Astrocyte (in vitro differentiated cells and primary cell): Measurements from ENCODE around the gene CALHM1. TPM values are rescaled to one million over a fixed set of nuclear protein-coding genes. Genes with fewer than 3 reads are reported as not detected.

Experiments
- DNase-seq: peaks from one replicate; pipeline ENCODE4 v3.0.0-alpha.2; 2010; ENCODE audit warnings: low read depth
- FAIRE-seq: peaks from 2 replicates; lab custom pipeline; 2011; peaks lifted over from hg19 to GRCh38; lab: Jason Lieb, UNC
- H2AFZ ChIP-seq: 2 replicates; pipeline ENCODE4 v1.6.0; 2012; ENCODE audit warnings: low read depth, low read length, inconsistent platforms
- H3K27ac ChIP-seq: 2 replicates; pipeline ENCODE4 v1.5.1; 2011; ENCODE audit warnings: low read depth, low read length, inconsistent platforms
- H3K27me3 ChIP-seq: 2 replicates; pipeline ENCODE4 v1.6.0; 2011; ENCODE audit warnings: low read length, inconsistent platforms; ENCODE audit not compliant: insufficient read depth
- H3K36me3 ChIP-seq: 2 replicates; pipeline ENCODE4 v1.5.1; 2011; ENCODE audit warnings: low read length, inconsistent platforms; ENCODE audit not compliant: insufficient read depth
- H3K4me1 ChIP-seq: 2 replicates; pipeline ENCODE4 v1.5.1; 2011; ENCODE audit warnings: low read length, inconsistent platforms; ENCODE audit not compliant: insufficient read depth
- H3K4me2 ChIP-seq: 2 replicates; pipeline ENCODE4 v1.6.0; 2012; ENCODE audit warnings: low read length, inconsistent platforms
- H3K4me3 ChIP-seq: 2 replicates; pipeline ENCODE4 v1.5.1; 2011; ENCODE audit warnings: low read depth, mild to moderate bottlenecking, low read length, inconsistent platforms; ENCODE audit not compliant: insufficient read depth
- H3K79me2 ChIP-seq: 2 replicates; pipeline ENCODE4 v1.6.0; 2012; ENCODE audit warnings: mild to moderate bottlenecking, low read length, inconsistent platforms; ENCODE audit not compliant: insufficient read depth
- H3K9ac ChIP-seq: 2 replicates; pipeline ENCODE4 v1.6.0; 2012; ENCODE audit warnings: mild to moderate bottlenecking, low read length, inconsistent platforms
- H3K9me3 ChIP-seq: 2 replicates; pipeline ENCODE4 v1.5.1; 2012; ENCODE audit warnings: low read depth, mild to moderate bottlenecking, low read length, inconsistent platforms; ENCODE audit not compliant: insufficient read depth
- H4K20me1 ChIP-seq: 2 replicates; pipeline ENCODE4 v1.6.0; 2012; ENCODE audit warnings: low read length, inconsistent platforms; ENCODE audit not compliant: insufficient read depth
- H3K27ac Mint-ChIP-seq: one replicate; pipeline ENCODE4 v1.8.0; 2021; ENCODE audit warnings: mild to moderate bottlenecking, mixed read lengths; ENCODE audit not compliant: unreplicated experiment
- H3K27me3 Mint-ChIP-seq: one replicate; pipeline ENCODE4 v1.8.0; 2021; ENCODE audit warnings: low read depth, mixed read lengths; ENCODE audit not compliant: unreplicated experiment
- H3K36me3 Mint-ChIP-seq: one replicate; pipeline ENCODE4 v1.8.0; 2021; ENCODE audit warnings: low read depth, mixed read lengths; ENCODE audit not compliant: unreplicated experiment
- H3K4me1 Mint-ChIP-seq: one replicate; pipeline ENCODE4 v1.8.0; 2021; ENCODE audit warnings: low read depth, mixed read lengths; ENCODE audit not compliant: unreplicated experiment
- H3K4me3 Mint-ChIP-seq: one replicate; pipeline ENCODE4 v1.8.0; 2021; ENCODE audit warnings: mild to moderate bottlenecking, moderate library complexity, mixed read lengths; ENCODE audit not compliant: unreplicated experiment
- H3K9me3 Mint-ChIP-seq: one replicate; pipeline ENCODE4 v1.8.0; 2021; ENCODE audit warnings: mild to moderate bottlenecking, mixed read lengths; ENCODE audit not compliant: unreplicated experiment
- EZH2 ChIP-seq: IDR thresholded peaks from 2 replicates; pipeline ENCODE4 v1.6.1; 2012; ENCODE audit warnings: mild to moderate bottlenecking, low read length, inconsistent platforms; ENCODE audit not compliant: insufficient read depth
- total RNA-seq: library from RNA; stranded (reverse); gene quantifications from 2 replicates; pipeline ENCODE4 v1.2.1, GENCODE V29; 2021
- TF ChIP-seq, protein P1 (sequence below): IDR thresholded peaks from 2 replicates; pipeline ENCODE4 v1.5.1; 2011; ENCODE audit warnings: low read depth, mild to moderate bottlenecking, inconsistent platforms, low read length, moderate library complexity; ENCODE audit not compliant: insufficient read depth

CALHM1 gene
- total RNA-seq, 1 donor from 2014 or later, result not detected

DNA sequence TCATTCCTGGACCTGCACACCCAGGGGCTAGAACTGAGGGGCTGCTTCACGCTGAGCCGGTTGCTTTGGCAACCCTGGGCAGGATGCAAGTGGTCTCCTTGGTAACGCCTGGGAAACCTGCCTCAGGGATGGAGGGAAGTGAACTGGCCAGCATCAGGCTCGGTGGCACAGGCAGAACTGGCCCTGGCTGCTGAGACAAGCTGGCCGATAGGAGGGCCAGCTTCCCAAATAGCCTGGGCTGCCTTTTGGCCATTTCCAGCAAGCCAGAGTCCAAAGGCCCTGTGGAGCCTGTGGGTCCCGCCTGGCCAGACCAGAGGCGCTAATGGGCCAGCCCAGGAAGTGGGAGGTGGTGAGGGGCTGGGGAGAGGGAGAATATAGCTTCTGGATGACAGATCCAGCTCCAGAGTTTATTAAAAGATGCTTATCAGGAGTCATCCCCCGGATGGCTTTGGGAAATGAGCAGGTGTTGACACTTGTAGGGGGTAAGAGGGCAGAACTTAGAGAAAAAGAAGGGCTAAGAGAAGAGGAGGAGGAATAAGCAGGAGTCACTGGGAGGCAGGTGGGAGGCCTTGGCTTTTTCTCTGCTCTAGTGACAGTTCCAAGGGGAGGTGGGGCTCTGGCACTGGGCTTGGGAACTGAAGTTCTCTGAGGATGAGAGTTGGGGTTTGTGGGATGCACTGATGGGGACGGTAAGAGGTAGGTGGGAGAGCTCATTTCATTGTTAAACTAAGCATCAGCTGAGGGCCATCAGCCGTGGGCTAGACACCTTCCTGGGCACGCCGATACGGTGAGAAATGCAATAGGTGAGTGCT is 44.4 kb upstream of the CALHM1 start:
- Mint-ChIP-seq H3K27ac (peak overlapping the region; percentile 53), H3K9me3 (peaks cover 5% of the 10 kb centered on the region), H3K27me3 (peaks cover 39% of the 10 kb centered on the region), H3K4me1 (peaks cover 31% of the 10 kb centered on the region), H3K4me3 (no peak overlapping the region), H3K36me3 (peaks cover 1% of the 10 kb centered on the region)
- no peaks in the 10 kb centered on the region for H3K9me3 ChIP-seq
- no peak overlapping the region for H3K4me3 ChIP-seq
- TF ChIP-seq EZH2, result peak; percentile 30
- TF ChIP-seq, protein P1, sequence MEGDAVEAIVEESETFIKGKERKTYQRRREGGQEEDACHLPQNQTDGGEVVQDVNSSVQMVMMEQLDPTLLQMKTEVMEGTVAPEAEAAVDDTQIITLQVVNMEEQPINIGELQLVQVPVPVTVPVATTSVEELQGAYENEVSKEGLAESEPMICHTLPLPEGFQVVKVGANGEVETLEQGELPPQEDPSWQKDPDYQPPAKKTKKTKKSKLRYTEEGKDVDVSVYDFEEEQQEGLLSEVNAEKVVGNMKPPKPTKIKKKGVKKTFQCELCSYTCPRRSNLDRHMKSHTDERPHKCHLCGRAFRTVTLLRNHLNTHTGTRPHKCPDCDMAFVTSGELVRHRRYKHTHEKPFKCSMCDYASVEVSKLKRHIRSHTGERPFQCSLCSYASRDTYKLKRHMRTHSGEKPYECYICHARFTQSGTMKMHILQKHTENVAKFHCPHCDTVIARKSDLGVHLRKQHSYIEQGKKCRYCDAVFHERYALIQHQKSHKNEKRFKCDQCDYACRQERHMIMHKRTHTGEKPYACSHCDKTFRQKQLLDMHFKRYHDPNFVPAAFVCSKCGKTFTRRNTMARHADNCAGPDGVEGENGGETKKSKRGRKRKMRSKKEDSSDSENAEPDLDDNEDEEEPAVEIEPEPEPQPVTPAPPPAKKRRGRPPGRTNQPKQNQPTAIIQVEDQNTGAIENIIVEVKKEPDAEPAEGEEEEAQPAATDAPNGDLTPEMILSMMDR, result no peak
- no peaks in the 10 kb centered on the region for H3K79me2 ChIP-seq
- H4K20me1 ChIP-seq, result peaks cover 68% of the 10 kb centered on the region
- no peak overlapping the region for H2AFZ ChIP-seq
- DNase-seq, result no peak
- no peak for FAIRE-seq
- no peak overlapping the region for H3K27ac ChIP-seq
- peaks cover 76% of the 10 kb centered on the region for H3K27me3 ChIP-seq
- no peak overlapping the region for H3K9ac ChIP-seq
- peaks cover 5% of the 10 kb centered on the region for H3K4me1 ChIP-seq
- no peaks in the 10 kb centered on the region for H3K36me3 ChIP-seq
- H3K4me2 ChIP-seq, result no peak overlapping the region

- no peaks in the 10 kb centered on the region for H3K9me3 ChIP-seq
- H4K20me1 ChIP-seq, result peaks cover 55% of the 10 kb centered on the region
- H3K4me3 ChIP-seq, result no peak overlapping the region
- H3K9me3 Mint-ChIP-seq, result peaks cover 3% of the 10 kb centered on the region
- H3K27me3 Mint-ChIP-seq, result peaks cover 35% of the 10 kb centered on the region
- no peak overlapping the region for H3K9ac ChIP-seq
- no peak overlapping the region for H3K4me2 ChIP-seq
- H3K27me3 ChIP-seq, result peaks cover 79% of the 10 kb centered on the region
- peaks cover 5% of the 10 kb centered on the region for H3K4me1 ChIP-seq
- no peak overlapping the region for H3K4me3 Mint-ChIP-seq
- peaks cover 31% of the 10 kb centered on the region for H3K4me1 Mint-ChIP-seq
- FAIRE-seq, result no peak
- peak overlapping the region; percentile 79 for H3K27ac Mint-ChIP-seq
- no peaks in the 10 kb centered on the region for H3K79me2 ChIP-seq
- no peaks in the 10 kb centered on the region for H3K36me3 ChIP-seq
- no peak overlapping the region for H2AFZ ChIP-seq
- H3K27ac ChIP-seq, result no peak overlapping the region
- TF ChIP-seq, protein P1, result no peak
- no peak for TF ChIP-seq EZH2
- H3K36me3 Mint-ChIP-seq, result peaks cover 4% of the 10 kb centered on the region
- DNase-seq, result no peak
Measured at GRCh38 chr10:103501186-103501585, 42.5 kb upstream of the CALHM1 start.

GRCh38 chr10:103500481-103500880 is 41.8 kb upstream of the CALHM1 start:
- Histone ChIP-seq H3K9me3 (no peaks in the 10 kb centered on the region), H4K20me1 (peaks cover 48% of the 10 kb centered on the region), H2AFZ (no peak overlapping the region), H3K79me2 (no peaks in the 10 kb centered on the region), H3K4me1 (peaks cover 5% of the 10 kb centered on the region), H3K4me2 (no peak overlapping the region), H3K4me3 (no peak overlapping the region), H3K27me3 (peaks cover 79% of the 10 kb centered on the region), H3K9ac (no peak overlapping the region), H3K36me3 (no peaks in the 10 kb centered on the region), H3K27ac (no peak overlapping the region)
- peaks cover 3% of the 10 kb centered on the region for H3K9me3 Mint-ChIP-seq
- peak overlapping the region; percentile 61 for H3K4me3 Mint-ChIP-seq
- H3K27me3 Mint-ChIP-seq, result peaks cover 32% of the 10 kb centered on the region
- peak overlapping the region; percentile 79 for H3K27ac Mint-ChIP-seq
- H3K4me1 Mint-ChIP-seq, result peaks cover 31% of the 10 kb centered on the region
- TF ChIP-seq EZH2, result no peak
- TF ChIP-seq, protein P1, result no peak
- FAIRE-seq (no peak), DNase-seq (no peak)
- H3K36me3 Mint-ChIP-seq, result peaks cover 4% of the 10 kb centered on the region
